CD1c-positive myeloid dendritic cell (primary cell): ENCODE data around the gene BIRC6.
"Not testable (repeated sequence)": the region's sequence is repeated elsewhere in the genome, so short reads cannot be mapped to it uniquely, and the experiment has no call there.

Source experiments
- DNase-seq: peaks from one replicate; pipeline ENCODE4 v3.0.0-alpha.2; 2016; ENCODE audit errors: extremely low spot score

The BIRC6 gene

GRCh38 chr2:32504877-32505478, 148.2 kb downstream of the BIRC6 start:
- no peak for DNase-seq

- DNase-seq: peak; percentile 33
Observed at GRCh38 chr2:32506446-32506845, 149.6 kb downstream of the BIRC6 start.

- no peak for DNase-seq
Observed at GRCh38 chr2:32514946-32515345, 158.1 kb downstream of the BIRC6 start.

- no peak for DNase-seq
Observed at GRCh38 chr2:32516567-32516966, 159.7 kb downstream of the BIRC6 start.

DNA sequence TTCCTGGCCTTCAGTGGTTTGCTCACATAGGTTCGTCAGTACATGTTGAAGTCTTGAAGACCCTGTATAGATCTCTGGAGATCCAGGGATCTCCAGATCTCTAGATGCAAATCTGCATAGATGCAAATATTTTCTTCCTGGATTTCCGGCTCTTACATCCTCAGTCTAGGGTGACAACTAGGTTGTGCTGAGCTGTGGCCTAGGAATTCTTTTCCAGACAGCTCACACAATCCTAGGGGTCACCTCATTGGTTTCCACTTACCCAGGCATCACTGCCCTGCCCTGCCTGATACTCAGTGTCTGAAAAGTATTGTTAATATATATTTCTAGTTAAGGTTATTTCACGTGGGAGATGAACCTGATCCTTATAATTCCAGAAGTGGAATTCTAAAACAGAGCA, 165.9 kb downstream of the BIRC6 start:
- no peak for DNase-seq

- no peak for DNase-seq
Observed at GRCh38 chr2:32523686-32524085, 166.9 kb downstream of the BIRC6 start.

- no peak for DNase-seq
Observed at GRCh38 chr2:32532341-32532740, 175.5 kb downstream of the BIRC6 start.

DNA sequence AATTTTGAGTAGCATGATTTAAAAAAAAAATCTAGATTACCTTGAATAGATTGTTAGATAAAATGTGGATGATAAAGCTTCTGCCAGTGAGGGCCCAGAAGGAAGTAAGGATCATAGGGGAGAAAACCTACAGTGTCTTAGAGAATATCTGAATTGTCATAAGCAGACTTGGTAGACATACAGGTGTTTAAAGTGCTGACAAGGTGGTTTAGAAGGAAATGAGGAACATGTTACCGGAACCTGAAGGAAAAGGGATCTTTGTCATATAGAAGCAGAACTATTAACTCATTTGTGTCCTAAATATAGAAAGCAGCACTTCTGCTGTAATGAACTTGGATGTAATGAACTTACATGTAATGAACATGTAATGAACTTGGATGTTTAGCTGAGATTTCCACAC, 176.1 kb downstream of the BIRC6 start:
- DNase-seq: no peak

DNA sequence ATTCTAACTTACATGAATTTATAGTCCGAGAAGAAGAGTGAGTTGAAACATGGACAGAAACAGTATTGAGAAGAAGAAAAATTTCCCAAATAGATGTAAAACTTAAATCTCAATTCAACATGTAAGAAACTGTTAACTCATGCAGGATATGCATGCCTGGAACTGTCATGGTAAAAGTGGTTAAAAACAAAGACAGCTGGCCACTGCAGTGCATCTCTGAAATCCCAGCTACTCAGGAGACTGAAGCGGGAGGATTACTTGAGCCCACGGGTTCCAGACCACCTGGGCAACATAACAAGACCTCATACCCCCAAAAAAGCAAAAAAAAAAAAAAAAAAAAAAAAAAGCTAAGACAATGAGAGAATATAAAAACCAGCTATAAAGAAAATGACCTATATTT, 178.0 kb downstream of the BIRC6 start:
- DNase-seq: no peak

DNA sequence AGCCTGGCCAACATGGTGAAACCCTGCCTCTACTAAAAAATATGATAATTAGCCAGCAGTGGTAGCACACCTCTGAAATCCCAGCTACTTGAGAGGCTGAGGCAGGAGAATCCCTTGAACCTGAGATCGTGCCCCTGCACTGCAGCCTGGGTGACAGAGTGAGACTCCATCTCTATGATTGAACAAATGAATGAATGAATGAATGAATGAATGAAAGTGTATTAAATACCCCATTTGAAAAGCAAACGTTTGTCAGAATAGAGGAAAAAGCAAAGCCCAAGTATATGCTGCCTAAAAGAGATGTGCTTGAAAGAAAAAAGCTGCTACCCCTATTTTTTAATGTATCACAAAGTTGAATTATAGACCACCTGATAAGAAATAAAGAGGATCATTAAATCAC, 181.9 kb downstream of the BIRC6 start:
- no peak for DNase-seq

DNA sequence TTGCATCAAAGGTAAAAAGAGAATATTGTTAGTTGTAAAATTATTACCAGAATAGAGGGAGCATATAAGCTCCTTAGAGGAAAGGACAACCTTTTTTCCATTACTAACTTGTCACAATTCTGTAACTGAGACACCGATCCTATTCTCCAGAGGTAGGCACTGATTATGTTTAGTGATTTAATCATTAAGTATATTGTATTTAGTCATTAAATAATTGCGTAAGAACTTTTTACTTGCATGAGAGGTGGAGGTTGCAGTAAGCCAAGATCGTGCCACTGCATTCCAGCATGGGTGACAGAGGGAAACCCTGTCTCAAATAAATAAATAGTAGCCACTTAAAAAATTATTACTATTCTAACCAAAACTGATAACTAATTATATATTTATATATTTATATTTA, 195.7 kb downstream of the BIRC6 start:
- DNase-seq: not testable (repeated sequence)

- peak; percentile 78 for DNase-seq
Observed at GRCh38 chr2:32553829-32554432, 197.1 kb downstream of the BIRC6 start.

GRCh38 chr2:32558492-32558891, 201.7 kb downstream of the BIRC6 start:
- no peak for DNase-seq

GRCh38 chr2:32559136-32559535, 202.3 kb downstream of the BIRC6 start:
- DNase-seq: no peak

DNA sequence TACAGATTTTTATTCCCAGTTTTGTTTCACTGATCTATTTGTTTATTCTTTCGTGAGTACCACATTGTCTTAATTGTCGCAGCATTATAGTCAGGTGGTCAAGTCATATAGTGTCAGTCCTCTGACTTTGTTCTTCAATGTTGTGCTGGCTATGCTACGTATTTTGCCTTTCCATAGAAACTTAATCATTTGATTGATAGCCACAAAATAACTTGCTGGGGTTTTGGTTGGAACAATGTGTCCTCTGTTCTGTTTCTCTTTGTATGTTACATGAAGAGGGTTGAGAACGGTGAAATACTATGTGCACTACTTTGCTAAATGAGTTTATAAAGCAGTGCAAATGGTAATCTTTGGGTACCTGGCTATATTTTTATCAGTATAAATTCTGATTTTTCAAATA, 206.1 kb downstream of the BIRC6 start:
- no peak for DNase-seq

- no peak for DNase-seq
Observed at GRCh38 chr2:32564417-32565035, 207.7 kb downstream of the BIRC6 start.

GRCh38 chr2:32565902-32566301, 209.1 kb downstream of the BIRC6 start:
- no peak for DNase-seq

GRCh38 chr2:32572030-32572429, 215.2 kb downstream of the BIRC6 start:
- DNase-seq: no peak

DNA sequence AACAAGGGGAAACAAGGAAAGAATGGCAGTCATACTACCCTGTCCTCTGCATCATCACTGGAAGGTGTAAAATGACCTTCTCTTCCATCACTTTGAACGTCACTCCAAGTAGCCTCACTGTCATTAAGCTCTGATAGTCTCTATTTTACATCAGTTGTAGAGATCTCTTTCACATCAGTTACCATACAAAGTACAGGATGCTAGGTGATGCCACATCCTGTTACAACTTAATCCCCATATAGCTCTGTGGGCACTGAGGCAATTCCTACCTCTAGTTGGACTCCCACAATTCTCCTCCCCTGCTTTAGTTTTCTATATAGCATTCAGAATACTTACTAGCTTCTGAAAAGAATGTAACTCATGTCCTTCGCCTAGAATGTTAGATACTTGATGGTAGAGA, 215.9 kb downstream of the BIRC6 start:
- DNase-seq: no peak

DNA sequence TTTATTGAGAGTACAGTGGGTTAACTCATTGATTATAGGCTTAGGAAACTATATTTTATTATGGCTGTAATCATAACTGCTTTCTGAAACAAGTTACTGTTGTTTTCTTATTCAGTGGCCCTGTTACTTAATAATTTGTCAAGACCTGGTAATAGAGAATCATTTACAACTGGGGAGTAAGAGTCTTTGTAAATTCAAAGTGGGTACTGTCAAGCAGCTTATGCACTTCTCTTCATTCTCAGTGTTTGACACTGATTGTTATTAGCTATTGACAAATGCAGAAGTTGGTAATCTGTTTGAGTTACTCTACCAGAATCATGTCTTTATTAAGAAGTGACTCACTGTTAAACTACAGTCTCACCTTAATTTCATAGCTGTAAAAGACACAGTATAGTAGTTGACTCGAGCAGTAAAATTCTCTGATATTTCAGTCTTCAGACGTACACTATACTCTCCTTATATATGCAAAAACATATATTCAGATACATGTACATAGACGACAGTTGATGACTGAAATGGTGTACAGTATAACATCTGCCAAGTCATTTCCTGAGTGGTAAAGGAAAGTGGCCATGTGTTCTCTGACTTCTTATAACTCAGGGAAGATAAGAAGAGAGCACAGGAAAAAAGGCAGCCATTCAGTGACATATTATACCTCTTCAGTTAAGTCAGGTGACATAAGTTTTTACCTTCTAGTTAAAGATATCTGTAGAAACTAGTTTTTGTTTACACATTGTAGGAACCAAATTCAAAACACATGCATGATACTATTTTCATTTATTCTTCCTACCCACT, 235.0 kb downstream of the BIRC6 start:
- peak; percentile 20 for DNase-seq

GRCh38 chr2:32594573-32594972, 237.8 kb downstream of the BIRC6 start:
- no peak for DNase-seq

- no peak for DNase-seq
Observed at GRCh38 chr2:32611366-32611765, 254.5 kb downstream of the BIRC6 start.

- DNase-seq: no peak
Observed at GRCh38 chr2:32611771-32612170, 254.9 kb downstream of the BIRC6 start.
